Measurements from ENCODE around the gene GPR33.
A peak's percentile ranks its signal among the peaks of the same experiment; 100 is the strongest.
"Not testable (repeated sequence)": the region's sequence is repeated elsewhere in the genome, so short reads cannot be mapped to it uniquely, and the experiment has no call there.

GPR33 gene, protein sequence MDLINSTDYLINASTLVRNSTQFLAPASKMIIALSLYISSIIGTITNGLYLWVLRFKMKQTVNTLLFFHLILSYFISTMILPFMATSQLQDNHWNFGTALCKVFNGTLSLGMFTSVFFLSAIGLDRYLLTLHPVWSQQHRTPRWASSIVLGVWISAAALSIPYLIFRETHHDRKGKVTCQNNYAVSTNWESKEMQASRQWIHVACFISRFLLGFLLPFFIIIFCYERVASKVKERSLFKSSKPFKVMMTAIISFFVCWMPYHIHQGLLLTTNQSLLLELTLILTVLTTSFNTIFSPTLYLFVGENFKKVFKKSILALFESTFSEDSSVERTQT

GRCh38 chr14:31487886-31488285, at the start of gene GPR33:
TSS of gene GPR33 (minus strand) at chr14:31488039. CDS start at chr14:31483965, 4,074 bp downstream.
- no peak for FAIRE-seq

- FAIRE-seq: no peak
These were observed 48.5 kb upstream of the GPR33 start for GRCh38 chr14:31536201-31536960.

DNA sequence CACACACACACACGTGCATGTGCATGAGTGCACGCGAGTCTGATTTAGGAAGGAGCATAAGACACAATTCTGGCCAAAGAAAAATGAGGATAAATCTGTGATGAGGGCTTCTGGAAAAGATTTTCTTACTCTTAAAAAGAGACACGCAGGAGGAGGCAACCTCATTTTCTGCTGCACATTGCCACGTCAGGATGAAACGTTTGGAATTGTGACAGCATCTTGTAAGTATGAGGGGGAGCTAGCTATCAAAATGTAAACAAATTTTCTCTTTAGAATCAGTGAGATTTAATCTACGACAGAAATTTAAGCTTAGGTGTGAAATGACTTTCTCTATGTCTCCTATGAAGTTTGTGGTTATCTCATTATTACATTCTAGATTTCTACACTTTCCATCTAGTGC, 42.3 kb upstream of the GPR33 start:
- no peak for FAIRE-seq

DNA sequence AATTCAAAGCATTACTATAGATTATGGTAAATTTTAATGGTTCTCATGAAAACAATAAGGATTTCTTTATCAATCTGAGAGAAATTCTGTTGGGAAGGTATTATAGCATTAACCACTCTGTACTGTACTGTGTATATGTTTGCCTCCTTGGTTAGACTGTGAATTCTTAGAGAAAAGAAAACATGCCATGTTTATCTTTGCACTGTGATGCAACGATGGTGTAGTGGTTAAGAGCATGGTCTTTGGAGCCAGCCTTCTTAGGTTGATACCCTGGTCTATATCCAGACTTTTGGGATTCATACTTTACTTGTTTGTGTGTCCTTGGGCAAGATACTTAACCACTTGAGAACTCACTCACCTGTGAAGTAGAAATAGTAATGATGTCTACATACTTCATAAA, 41.2 kb upstream of the GPR33 start:
- no peak for FAIRE-seq

- no peak for FAIRE-seq
These were observed 39.7 kb upstream of the GPR33 start for GRCh38 chr14:31527546-31527945.

- FAIRE-seq: no peak
These were observed 39.2 kb upstream of the GPR33 start for GRCh38 chr14:31527087-31527486.

- no peak for FAIRE-seq
These were observed 23.0 kb upstream of the GPR33 start for GRCh38 chr14:31510855-31511254.

GRCh38 chr14:31510222-31510621, 22.4 kb upstream of the GPR33 start:
- peak; percentile 87 for FAIRE-seq

DNA sequence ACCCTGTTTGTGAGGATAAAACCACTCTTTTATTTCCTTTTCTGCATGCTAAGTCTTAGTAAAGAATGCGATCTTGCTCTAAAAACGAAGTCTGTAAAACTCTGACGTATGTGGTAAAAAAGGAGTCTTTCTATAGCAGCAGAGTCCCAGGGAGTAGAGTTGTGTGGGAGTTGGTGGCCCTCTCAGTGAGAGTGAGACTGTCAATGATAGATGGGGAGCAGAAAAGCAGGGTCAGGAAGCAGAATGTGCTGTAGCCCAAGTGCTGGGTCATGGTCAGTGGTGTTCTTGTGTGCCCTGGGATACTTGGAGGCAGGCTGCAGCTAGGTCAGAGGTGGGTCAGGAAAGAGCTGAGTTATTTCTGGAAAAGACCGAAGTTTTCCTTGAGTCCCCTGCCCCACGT, 20.3 kb upstream of the GPR33 start:
- FAIRE-seq: no peak

DNA sequence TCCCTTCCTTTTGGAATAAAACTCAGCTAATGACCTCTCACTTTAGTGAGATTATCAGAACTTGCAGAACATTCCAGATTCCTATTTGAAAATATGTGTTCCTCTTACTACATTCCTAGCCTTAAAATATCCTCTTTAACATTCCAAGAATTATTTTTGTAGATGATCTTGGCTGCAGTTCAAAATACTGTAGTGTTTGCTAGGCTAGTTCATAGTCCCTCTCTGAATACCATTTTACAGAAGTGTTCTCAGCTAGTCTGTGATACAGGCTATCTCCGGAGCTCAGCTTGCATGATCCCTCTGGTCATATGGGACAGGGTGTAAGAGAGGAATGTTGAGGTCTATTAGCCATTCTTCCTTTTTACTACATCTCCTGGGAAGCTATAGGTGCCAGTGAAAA, 17.6 kb upstream of the GPR33 start:
- no peak for FAIRE-seq

- FAIRE-seq: no peak
These were observed 14.0 kb upstream of the GPR33 start for GRCh38 chr14:31501870-31502269.

DNA sequence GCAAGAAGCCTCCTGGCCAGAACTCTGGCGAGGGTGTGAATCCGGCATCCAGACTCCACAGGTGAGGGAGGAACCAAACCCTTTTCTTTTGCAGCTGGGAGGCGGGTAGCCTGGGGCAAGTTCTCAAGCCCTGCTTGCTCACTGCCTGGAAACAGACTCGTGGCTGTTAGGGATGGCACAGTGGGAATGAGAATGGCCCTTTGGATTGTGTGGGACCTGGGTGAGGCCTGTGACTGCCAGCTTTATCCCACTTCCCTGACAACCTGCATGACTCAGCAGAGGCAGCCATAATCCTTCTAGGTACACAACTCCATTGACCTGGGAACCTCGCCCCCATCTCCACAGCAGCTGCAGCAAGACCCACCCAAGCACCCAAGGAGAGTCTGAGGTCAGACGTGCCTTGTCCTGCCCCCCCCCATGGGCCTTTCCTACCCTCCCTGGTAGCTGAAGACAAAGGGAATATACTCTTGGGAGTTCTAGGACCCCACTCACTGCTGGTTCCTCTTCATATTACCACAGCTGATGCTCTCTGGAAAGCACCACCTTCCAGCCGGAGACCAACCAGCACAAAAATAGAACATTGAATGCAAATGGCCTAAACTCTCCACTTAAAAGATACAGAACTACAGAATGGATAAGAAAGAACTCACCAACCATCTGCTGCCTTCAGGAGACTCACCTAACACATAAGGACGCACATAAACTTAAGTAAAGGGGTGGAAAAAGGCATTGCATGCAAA, 5.1 kb upstream of the GPR33 start:
- no peak for FAIRE-seq

- no peak for FAIRE-seq
These were observed 1.9 kb upstream of the GPR33 start for GRCh38 chr14:31489691-31490090.

GRCh38 chr14:31486764-31487163, 1.1 kb downstream of the GPR33 start:
- no peak for FAIRE-seq

- FAIRE-seq: no peak
These were observed 3.1 kb downstream of the GPR33 start for GRCh38 chr14:31484754-31485153.

DNA sequence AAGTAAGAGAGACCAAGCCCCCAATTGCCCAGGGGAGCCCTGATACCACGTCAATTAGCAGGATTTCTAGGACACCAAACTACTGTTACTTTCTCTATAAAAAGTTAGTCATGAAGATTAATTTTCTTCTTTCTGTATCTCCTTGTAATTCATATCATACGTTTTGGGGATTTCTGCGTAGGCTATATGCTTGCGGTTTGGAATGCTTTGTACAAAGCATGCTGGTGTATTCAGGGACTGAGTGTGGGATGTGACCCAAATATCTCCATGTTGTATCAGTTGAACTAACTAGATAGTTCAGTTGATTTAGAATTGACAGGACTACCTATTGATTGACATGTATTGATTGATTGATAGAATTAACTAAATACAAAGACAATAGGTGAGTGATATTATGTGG, 7.7 kb downstream of the GPR33 start:
- FAIRE-seq: no peak

DNA sequence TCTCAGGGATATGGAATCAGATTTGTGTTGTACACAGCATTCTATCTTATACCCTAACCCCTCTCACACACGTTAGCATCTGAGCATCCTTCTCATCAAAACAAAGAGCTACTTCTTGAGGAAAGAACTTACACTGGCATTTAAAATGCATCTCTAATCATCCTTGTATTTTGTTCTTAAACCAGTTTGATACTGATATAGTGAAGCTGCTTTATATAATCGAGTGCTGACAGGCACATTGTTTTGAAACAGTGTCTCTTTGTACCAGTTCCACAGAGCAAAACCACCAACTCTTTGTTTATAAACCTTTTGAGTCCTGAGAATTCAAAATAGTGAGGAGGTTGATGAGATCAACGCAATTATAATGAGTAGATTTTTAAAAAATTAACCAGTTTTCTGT, 8.8 kb downstream of the GPR33 start:
- no peak for FAIRE-seq

GRCh38 chr14:31477248-31477647, 10.6 kb downstream of the GPR33 start:
- FAIRE-seq: no peak

DNA sequence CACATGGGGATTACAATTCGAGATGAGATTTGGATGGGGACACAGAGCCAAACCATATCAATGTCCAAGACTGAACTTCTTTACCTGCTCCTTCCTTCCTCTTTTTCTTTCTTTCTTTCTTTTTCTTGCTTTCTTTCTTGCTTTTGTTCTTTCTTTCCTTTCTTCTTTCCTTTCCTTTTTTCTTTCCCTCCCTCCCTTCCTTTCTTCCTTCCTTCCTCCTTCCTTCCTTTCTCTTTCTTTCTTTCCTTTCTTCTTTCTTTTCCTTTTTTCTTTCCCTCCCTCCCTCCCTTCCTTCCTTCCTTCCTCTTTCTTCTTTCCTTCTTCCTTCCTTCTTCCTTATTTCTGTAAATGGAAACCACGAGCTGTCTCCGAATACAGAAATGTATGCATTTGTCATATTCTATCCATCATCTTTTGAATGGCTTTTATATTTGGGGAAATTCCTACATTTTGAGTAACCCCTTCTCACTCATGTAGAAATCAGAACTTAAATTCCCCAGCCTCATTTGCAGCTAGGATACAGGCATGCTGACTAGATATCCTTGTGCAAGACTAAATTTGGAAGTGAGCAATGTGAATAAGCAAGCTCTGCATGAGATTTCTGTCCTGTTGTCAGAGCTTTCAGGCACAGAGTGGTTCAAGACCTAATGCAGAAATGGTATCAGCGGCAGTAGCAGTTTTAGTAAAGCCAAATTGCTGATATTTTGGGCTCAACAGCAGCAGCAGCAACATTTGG, 11.5 kb downstream of the GPR33 start:
- no peak for FAIRE-seq

GRCh38 chr14:31466554-31466953, 21.3 kb downstream of the GPR33 start:
- no peak for FAIRE-seq

GRCh38 chr14:31465111-31465510, 22.7 kb downstream of the GPR33 start:
- no peak for FAIRE-seq

DNA sequence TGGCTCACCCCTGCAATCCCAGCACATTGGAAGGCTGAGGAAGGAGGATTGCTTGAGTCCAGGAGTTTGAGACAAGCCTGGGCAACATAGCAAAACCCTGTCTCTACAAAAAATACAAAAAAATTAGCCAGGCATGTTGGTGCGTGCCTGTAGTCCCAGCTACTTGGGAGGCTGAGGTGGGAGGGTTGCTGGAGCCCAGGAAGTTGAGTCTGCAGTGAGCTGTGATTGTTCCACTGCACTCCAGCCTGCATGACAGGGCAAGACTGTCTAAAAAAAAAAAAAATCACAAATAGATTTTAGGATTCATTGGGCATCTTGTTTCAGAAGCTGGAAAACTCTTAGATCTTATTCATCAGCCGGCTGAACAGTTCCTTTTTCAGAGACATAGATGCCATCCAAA, 25.4 kb downstream of the GPR33 start:
- not testable (repeated sequence) for FAIRE-seq

DNA sequence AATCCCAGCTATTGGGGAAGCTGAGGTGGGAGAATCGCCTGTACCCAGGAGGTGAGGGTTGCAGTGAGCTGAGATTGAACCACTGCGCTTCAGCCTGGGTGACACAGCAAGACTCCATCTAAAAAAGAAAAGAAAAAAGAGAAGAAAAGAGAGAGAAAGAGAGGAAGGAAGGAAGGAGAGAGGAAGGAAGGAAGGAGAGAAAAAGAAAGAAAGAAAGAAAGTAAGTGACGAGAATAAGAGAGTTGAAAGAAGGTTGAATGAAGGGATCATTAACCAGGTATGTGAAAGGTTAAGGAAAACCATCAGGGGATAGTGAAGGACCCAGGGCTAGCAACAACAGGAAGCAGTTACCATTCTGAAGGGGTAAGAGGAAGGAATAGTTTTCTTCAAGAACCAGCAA, 26.3 kb downstream of the GPR33 start:
- FAIRE-seq: no peak
